Fibroblast of lung (primary cell): Measurements from ENCODE around the gene TTC38. TPM values are rescaled to one million over a fixed set of nuclear protein-coding genes. Genes with fewer than 3 reads are reported as not detected.

ENCODE experiments used
- DNase-seq, 2 donors: peaks; one replicate each; pipeline versions ENCODE4 v3.0.0 to v3.0.0-alpha.2; 2010; ENCODE audit warnings: low read depth in 2 of 2
- H2AFZ ChIP-seq: 2 replicates; pipeline ENCODE4 v1.5.1; 2012; ENCODE audit warnings: low read length, control low read depth, inconsistent platforms
- H3K27ac ChIP-seq: 2 replicates; pipeline ENCODE4 v1.5.1; 2011; ENCODE audit warnings: low read length, control low read depth; ENCODE audit not compliant: insufficient read depth
- H3K27me3 ChIP-seq: 2 replicates; pipeline ENCODE4 v1.5.1; 2011; ENCODE audit warnings: mild to moderate bottlenecking, low read length; ENCODE audit not compliant: control insufficient read depth, insufficient read depth
- H3K36me3 ChIP-seq: 2 replicates; pipeline ENCODE4 v1.5.1; 2011; ENCODE audit warnings: low read length; ENCODE audit not compliant: control insufficient read depth, insufficient read depth
- H3K4me1 ChIP-seq: 2 replicates; pipeline ENCODE4 v1.5.1; 2011; ENCODE audit warnings: low read length; ENCODE audit not compliant: control insufficient read depth, insufficient read depth; ENCODE audit errors: extremely low read depth
- H3K4me2 ChIP-seq: 2 replicates; pipeline ENCODE4 v1.5.1; 2011; ENCODE audit warnings: low read length, control low read depth; ENCODE audit not compliant: insufficient read depth; ENCODE audit errors: extremely low read depth
- H3K4me3 ChIP-seq, 4 experiments: fragments of 200-600 bp in 1 of 4; sonication (generic) in 1 of 4; replicated peaks in 1 of 4; 2 replicates each; pipeline ENCODE4 v1.5.1; 2011 to 2016; ENCODE audit warnings: low read length in 4 of 4, low read depth in 3 of 4, mild to moderate bottlenecking in 3 of 4, control low read depth in 2 of 4, inconsistent platforms in 1 of 4, mixed read lengths in 1 of 4; ENCODE audit not compliant: insufficient read depth in 1 of 4; ENCODE audit errors: control extremely low read depth in 1 of 4
- H3K79me2 ChIP-seq: 2 replicates; pipeline ENCODE4 v1.5.1; 2012; ENCODE audit warnings: mild to moderate bottlenecking, low read length, inconsistent platforms; ENCODE audit not compliant: control insufficient read depth, insufficient read depth
- H3K9ac ChIP-seq: 2 replicates; pipeline ENCODE4 v1.5.1; 2011; ENCODE audit warnings: mild to moderate bottlenecking, low read length, control low read depth; ENCODE audit not compliant: insufficient read depth
- H3K9me3 ChIP-seq: 2 replicates; pipeline ENCODE4 v1.5.1; 2012; ENCODE audit warnings: low read depth, low read length; ENCODE audit not compliant: control insufficient read depth, insufficient read depth
- H4K20me1 ChIP-seq: 2 replicates; pipeline ENCODE4 v1.5.1; 2011; ENCODE audit warnings: low read length; ENCODE audit not compliant: control insufficient read depth, insufficient read depth; ENCODE audit errors: extremely low read depth
- EZH2 ChIP-seq: IDR thresholded peaks from 2 replicates; pipeline ENCODE4 v1.5.1; 2012; ENCODE audit warnings: low read length, control low read depth, mild to moderate bottlenecking; ENCODE audit errors: missing control alignments
- polyA minus RNA-seq: library from RNA; depleted of rRNA, polyadenylated mRNA; stranded (reverse); fragments of >200 nt; gene quantifications from 2 replicates; pipeline ENCODE4 v1.2.3, GENCODE V29; 2011; ENCODE audit warnings: low replicate concordance
- polyA plus RNA-seq, 2 donors: library from polyadenylated mRNA; depleted of rRNA in 1 of 2; stranded (reverse) in 1 of 2; unstranded in 1 of 2; fragments of >200 nt; gene quantifications; 2 replicates each; pipeline ENCODE4 v1.2.1, GENCODE V29; 2011 to 2012; ENCODE audit warnings: missing spikeins in 1 of 2
- total RNA-seq: library from RNA; depleted of rRNA; stranded (reverse); fragments of >200 nt; gene quantifications from 2 replicates; pipeline ENCODE4 v1.2.1, GENCODE V29; 2014
- TF ChIP-seq, protein P1 (sequence below), 2 donors: IDR thresholded peaks in 1 of 2; conservative IDR thresholded peaks in 1 of 2; 1 replicate in 1 of 2; 2 replicates in 1 of 2; pipeline ENCODE4 v1.5.1; 2011 to 2012; ENCODE audit warnings: low read length in 2 of 2, control low read depth in 1 of 2, inconsistent platforms in 1 of 2, low read depth in 1 of 2, mild to moderate bottlenecking in 1 of 2

Gene TTC38
- total RNA-seq: 24.9 and 27.6 TPM in 2 replicates
- polyA plus RNA-seq: 17.6 and 34.3 TPM in 2 replicates
- 19.4 and 34.0 TPM in 2 replicates for polyA plus RNA-seq (2012)
- polyA minus RNA-seq: 26.1 and 48.7 TPM in 2 replicates

DNA sequence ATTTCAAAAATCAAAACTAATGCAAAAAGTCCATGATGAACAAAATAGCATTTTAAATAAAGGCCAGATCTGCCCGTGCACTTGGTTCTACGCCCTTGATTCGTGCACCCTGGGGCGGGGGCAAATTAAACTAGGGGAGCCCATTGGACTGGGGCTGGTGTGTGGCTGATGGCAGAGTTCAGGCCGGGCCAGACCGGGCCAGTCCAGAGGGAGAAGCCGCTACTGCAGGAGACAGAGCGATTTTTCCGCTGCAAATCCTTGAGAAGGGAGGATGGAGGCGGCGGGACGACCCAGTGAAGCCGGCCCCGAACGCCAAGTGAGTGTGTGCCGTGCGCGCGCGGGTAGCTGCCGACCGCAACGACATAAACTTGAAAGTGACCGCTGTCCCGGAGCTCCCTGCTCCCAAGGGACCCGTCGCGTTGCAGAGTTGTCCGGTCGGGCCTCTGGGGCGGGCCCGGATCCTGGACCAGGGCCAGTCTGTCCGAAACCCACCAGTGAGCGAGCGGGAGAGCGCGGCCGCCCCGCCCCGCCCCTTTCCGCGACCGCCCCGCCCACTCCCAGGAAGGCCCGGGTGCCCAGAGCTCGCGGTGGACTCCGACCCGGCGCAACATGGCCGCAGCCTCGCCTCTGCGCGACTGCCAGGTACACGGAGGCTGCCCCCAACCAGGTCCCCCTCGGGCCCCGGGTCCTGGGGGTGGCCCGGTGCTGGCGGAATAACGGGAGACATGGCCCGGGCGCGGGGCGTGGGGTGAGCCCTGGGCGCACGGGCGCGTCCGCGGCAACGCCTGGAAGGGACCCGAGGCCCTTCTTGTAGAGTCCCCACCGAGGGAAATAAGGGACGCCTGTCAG is at the start of gene TTC38:
Gene TTC38 (plus strand): TSS at position 578 of the 849 bp plus-strand sequence. CDS start 32 bp downstream, at position 610.
- peak; percentile 76 to 78 for DNase-seq
- peak within 1 kb of the TSS; percentile 78 for H3K4me2 ChIP-seq
- H3K9ac ChIP-seq: peak within 1 kb of the TSS; percentile 71
- H3K27ac ChIP-seq: peak within 1 kb of the TSS; percentile 47
- H3K9me3 ChIP-seq: no peaks in the 10 kb centered on the region
- H3K4me3 ChIP-seq: peak within 1 kb of the TSS; percentile 71 to 94 (median 82)
- H3K27me3 ChIP-seq: no peaks in the 10 kb centered on the region
- H3K79me2 ChIP-seq: peaks cover 3% of the 10 kb centered on the region
- TF ChIP-seq EZH2: no peak
- peaks cover 2% of the 10 kb centered on the region for H3K4me1 ChIP-seq
- H4K20me1 ChIP-seq: no peaks in the 10 kb centered on the region
- peaks cover 4% of the 10 kb centered on the region for H3K36me3 ChIP-seq
- peak within 1 kb of the TSS; percentile 89 for H2AFZ ChIP-seq

DNA sequence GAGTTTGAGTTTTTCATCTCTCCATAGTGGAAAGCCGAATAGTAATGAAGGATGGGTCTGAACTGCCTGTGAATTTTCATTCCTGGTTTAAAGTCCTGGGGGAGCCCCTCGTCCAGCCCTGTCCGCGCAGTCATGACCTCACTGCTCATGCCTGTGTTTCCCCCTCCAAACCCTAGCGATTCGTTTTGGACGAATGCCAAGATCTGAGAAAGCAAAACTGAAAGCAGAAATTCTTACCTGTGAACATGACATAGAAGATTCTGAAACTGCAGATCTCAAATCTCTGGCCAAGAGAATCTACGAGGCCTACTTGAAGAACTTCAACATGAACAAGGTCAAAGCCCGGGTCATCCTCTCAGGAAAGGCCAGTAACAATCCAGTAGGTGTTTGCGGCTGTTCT is 48.2 kb upstream of the TTC38 start:
- peaks cover 4% of the 10 kb centered on the region for H3K36me3 ChIP-seq
- no peak overlapping the region for H3K27ac ChIP-seq
- no peaks in the 10 kb centered on the region for H3K27me3 ChIP-seq
- H3K4me1 ChIP-seq: no peaks in the 10 kb centered on the region
- H3K4me3 ChIP-seq: no peak overlapping the region
- no peaks in the 10 kb centered on the region for H4K20me1 ChIP-seq
- no peaks in the 10 kb centered on the region for H3K9me3 ChIP-seq
- H3K79me2 ChIP-seq: no peaks in the 10 kb centered on the region
- H3K9ac ChIP-seq: no peak overlapping the region
- no peak for TF ChIP-seq EZH2
- TF ChIP-seq, protein P1, sequence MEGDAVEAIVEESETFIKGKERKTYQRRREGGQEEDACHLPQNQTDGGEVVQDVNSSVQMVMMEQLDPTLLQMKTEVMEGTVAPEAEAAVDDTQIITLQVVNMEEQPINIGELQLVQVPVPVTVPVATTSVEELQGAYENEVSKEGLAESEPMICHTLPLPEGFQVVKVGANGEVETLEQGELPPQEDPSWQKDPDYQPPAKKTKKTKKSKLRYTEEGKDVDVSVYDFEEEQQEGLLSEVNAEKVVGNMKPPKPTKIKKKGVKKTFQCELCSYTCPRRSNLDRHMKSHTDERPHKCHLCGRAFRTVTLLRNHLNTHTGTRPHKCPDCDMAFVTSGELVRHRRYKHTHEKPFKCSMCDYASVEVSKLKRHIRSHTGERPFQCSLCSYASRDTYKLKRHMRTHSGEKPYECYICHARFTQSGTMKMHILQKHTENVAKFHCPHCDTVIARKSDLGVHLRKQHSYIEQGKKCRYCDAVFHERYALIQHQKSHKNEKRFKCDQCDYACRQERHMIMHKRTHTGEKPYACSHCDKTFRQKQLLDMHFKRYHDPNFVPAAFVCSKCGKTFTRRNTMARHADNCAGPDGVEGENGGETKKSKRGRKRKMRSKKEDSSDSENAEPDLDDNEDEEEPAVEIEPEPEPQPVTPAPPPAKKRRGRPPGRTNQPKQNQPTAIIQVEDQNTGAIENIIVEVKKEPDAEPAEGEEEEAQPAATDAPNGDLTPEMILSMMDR (conservative IDR thresholded peaks at IDR 0.05 in 1 of 2, IDR thresholded peaks at IDR 0.05 in 1 of 2; ENCODE audit: low read depth in 1 of 2, low read length in 2 of 2): no peak
- H3K4me2 ChIP-seq: no peak overlapping the region
- no peak for DNase-seq
- H2AFZ ChIP-seq: no peak overlapping the region

DNA sequence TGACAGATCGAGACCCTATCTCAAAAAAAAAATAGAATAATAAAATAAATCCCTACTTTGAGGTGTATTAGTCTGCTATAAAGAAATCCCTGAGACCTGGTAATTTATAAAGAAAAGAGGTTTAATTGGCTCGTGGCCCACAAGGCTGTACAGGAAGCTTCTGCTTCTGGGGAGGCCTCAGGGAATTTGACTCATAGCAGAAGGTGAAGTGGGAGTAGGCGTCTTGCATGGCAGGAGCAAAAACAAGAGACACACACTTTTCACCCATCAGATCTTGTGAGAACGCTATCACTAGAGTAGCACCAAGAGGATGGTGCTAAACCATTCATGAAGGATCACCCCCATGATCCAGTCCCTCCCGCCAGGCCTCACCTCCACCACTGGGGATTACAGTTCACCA is 46.9 kb upstream of the TTC38 start:
- no peak overlapping the region for H3K27ac ChIP-seq
- peaks cover 4% of the 10 kb centered on the region for H3K36me3 ChIP-seq
- no peak overlapping the region for H2AFZ ChIP-seq
- no peak overlapping the region for H3K4me3 ChIP-seq
- DNase-seq: peak in 1 of 2 donors; percentile 16
- H3K4me1 ChIP-seq: no peaks in the 10 kb centered on the region
- H3K9me3 ChIP-seq: no peaks in the 10 kb centered on the region
- no peaks in the 10 kb centered on the region for H3K79me2 ChIP-seq
- H4K20me1 ChIP-seq: no peaks in the 10 kb centered on the region
- H3K27me3 ChIP-seq: no peaks in the 10 kb centered on the region
- no peak overlapping the region for H3K4me2 ChIP-seq
- H3K9ac ChIP-seq: no peak overlapping the region
- TF ChIP-seq EZH2: no peak
- TF ChIP-seq, protein P1 (conservative IDR thresholded peaks at IDR 0.05 in 1 of 2, IDR thresholded peaks at IDR 0.05 in 1 of 2; ENCODE audit: low read depth in 1 of 2, low read length in 2 of 2): no peak
